Stimulated activated CD4-positive, alpha-beta T cell treated with anti-CD3 and anti-CD28 coated beads, Interleukin-15, amount 100 ng/mL, for 1 hour (primary cell): Measurements from ENCODE around the gene MYL10.

ENCODE experiments used
- DNase-seq, 2 donors: peaks; one replicate each; pipeline ENCODE4 v3.0.0-alpha.2; 2020; ENCODE audit warnings: low read depth in 1 of 2, low spot score in 1 of 2

MYL10 gene

DNA sequence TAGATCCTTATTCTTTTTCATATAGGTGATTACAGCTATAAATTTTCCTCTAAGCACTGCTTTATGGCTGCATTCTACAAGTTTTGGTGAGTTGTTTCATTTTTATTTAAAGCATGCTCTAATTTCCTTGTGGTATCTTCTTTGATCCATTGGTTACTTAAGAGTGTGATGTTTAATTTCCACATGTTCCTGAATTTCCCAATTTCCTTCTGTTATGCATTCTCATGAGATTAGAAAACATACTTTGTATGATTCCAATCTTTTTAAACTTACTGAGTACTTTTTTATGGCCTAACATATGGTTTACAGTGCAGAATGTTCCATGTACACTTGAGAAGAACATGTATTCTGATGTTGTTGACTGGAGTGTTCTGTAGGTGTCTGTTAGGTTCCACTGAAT is 53.4 kb downstream of the MYL10 start:
- DNase-seq: no peak

DNA sequence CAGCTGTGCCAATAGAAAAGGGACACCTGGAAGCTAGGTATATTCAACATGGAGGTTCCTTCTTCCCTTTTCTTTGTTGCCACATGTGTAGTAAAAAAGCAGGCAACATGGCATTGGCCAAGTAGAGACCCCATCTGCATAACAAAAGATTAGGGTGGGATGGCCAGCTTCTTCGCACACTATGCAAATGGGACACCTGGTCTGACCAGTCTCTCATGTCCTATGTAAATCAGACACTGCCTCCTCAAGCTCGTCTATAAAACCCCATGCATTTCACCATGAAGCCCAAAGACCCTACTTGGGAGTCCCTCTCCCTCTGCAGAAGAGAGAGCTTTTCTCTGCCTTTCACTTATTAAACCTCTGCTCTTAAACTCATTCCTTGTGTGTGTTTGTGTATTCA is 53.9 kb downstream of the MYL10 start:
- DNase-seq: no peak

DNA sequence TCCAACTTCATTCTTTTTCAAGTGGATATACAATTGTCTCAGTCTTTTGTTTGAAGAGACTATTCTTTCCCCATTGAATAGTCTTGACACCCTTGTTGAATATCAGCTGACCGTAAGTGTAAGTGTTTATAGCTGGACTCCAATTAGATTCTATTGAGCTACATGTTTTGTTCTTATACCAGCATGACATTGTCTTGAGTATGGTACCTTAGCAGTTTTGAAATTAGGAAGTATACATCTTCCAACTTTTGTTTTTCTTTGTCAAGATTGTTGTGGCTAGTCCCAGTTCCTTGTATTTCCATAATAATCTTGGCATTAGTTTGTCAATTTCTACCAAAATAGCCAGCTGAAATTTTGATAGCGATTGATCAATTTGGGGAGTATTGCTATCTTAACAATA is 56.9 kb downstream of the MYL10 start:
- no peak for DNase-seq

DNA sequence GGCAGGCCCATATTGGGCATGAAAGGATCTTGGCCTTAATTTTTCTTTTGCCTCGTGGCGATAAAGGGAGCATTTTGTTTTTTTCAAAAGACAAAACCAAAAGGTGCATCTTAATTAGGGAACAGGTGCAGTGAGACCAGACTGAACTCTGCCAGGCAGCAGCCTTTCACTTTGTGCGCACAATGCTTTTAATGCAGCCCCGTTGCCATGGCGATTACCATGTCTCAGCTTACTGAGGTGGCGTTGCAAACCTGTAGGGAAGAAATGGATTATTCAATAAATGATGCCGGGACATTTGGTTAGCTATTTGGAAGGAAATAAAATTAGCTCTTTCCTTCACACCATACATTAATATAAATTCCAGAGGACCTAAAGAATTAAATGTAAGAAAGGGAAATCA is 61.9 kb downstream of the MYL10 start:
- DNase-seq: no peak

DNA sequence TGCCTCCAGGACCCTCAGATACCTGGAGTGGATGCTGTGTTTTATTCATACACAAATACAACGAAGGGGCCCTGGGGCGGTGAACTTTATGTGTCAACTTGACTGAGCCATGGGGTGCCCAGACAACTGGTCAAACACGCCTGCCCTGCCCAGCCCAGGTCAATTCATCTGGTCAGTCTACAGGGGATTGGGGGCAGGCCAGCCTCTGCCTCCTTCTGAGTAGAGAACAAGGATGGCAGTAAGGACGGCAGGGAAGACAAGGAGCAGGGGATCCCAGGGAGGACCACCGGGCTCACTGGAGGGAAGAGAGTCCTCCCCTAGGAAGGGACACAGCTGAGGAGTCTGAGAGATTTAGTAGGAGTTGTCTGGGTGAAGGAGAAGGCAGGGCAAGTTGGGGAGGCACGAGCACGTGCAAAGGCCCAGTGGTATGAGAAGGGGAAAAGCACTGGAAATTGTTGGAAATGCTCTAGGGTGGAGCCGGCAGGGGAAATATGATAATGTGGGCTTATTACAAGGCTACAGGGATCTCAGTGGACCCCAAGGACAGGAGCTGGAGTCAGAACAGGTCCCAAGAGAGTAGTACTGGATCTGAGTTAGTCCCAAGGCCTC is 63.4 kb downstream of the MYL10 start:
- no peak for DNase-seq

DNA sequence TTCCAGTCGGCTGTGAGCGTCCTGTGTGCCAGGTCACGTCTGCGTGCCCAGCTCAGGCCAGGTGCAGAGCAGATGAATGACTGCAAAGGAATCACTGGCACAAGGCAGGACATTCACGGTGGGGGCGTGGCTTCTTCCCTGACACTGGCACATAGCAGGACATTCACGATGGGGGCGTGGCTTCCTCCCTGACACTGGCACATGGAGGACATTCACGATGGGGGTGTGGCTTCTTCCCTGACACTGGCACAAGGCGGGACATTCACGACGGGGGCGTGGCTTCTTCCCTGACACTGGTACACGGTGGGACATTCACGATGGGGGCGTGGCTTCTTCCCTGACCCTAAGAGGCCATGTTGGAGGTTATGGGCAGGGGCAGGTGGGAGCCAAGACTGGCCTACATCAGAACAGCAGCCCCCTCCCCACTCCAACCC is 64.3 kb downstream of the MYL10 start:
- DNase-seq: no peak

DNA sequence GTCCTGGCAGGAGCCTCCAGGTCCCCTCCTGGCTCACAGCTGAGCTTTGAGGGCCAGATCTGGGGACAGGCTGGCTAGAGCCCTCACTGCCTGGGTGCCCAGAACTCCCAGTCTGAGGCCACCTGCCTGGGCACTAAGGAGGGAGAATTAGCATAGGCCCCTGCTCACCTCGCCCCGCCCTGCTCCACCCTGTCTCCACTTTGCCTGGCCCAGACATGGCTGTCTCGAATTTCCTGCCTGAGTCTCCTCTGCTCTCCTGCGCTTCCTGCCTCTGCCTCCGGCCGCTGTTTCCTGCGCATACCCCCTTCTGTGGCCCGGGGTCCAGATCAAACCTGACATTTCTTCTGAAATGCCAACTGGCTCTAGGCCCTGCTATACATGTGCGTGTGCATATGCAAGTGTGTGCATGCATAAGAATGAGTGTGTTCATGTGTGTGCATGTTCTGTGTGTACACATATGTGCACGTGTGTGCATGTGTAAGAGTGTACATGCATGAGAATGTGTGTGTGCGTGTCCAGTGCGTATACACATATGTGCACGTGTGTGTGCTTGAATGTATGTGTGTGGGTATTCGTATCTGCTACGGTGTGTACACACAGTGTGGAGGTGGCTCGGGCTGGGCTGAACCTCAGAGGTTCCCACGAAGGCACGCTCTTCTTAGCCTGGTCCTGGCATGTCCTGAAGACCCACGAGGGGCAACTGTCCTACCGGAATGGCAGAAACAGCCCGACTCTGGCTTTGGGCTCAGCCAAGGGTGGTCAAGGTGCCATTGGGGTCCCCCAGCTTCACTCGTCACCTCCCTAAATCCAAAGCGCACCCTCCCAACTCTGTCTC is 64.9 kb downstream of the MYL10 start:
- DNase-seq: no peak
